Measurements from ENCODE around the gene USP12.

Gene USP12

DNA sequence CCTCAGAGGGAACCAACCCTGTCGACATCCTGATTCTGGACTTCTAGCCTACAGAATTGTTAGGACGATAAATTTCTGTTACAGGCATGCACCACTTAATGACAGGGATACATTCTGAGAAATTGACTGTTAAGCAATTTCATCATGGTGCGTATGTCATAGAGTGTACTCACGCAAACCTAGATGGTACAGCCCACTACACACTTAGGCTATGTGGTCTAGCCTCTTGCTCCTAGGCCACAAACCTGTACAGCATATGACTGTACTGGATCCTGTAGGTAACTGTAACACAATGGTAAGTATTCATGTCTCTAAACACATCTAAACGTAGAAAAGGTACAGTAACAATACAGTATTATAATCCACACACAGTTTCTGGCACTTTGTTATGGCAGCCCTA, 13.3 kb downstream of the USP12 start:
- Histone ChIP-seq H3K27me3 (ENCODE audit: insufficient read depth, low read length, poor library complexity, severe bottlenecking) (no peaks in the 10 kb centered on the region), H3K9ac (ENCODE audit: low read depth, low read length, poor library complexity, severe bottlenecking) (no peak overlapping the region), H3K4me1 (ENCODE audit: insufficient read depth, low read length, poor library complexity, severe bottlenecking) (peaks cover 38% of the 10 kb centered on the region), H3K79me2 (ENCODE audit: insufficient read depth, low read length) (peaks cover 100% of the 10 kb centered on the region), H4K20me1 (ENCODE audit: insufficient read depth, low read length, poor library complexity, severe bottlenecking) (peaks cover 81% of the 10 kb centered on the region), H3K4me3 (ENCODE audit: low read length, poor library complexity, severe bottlenecking) (no peak overlapping the region), H3K9me2 (replicated peaks; ENCODE audit: low read depth, low read length) (no peaks in the 10 kb centered on the region), H3K36me3 (ENCODE audit: insufficient read depth, low read length) (no peaks in the 10 kb centered on the region), H3K4me2 (ENCODE audit: low read depth, low read length, poor library complexity, severe bottlenecking) (no peak overlapping the region), H2AFZ (ENCODE audit: low read length) (no peak overlapping the region), H3F3A (ENCODE audit: low read depth) (no peaks in the 10 kb centered on the region), H3K9me3 (ENCODE audit: insufficient read depth, low read depth, low read length) (0 out of 2 replicates have a peak, but pooled peaks cover 2% of the 10 kb centered on the region)
- no peak for TF ChIP-seq EZH2phosphoT487 (IDR thresholded peaks at IDR 0.05; ENCODE audit: borderline replicate concordance)
- TF ChIP-seq, protein P1, sequence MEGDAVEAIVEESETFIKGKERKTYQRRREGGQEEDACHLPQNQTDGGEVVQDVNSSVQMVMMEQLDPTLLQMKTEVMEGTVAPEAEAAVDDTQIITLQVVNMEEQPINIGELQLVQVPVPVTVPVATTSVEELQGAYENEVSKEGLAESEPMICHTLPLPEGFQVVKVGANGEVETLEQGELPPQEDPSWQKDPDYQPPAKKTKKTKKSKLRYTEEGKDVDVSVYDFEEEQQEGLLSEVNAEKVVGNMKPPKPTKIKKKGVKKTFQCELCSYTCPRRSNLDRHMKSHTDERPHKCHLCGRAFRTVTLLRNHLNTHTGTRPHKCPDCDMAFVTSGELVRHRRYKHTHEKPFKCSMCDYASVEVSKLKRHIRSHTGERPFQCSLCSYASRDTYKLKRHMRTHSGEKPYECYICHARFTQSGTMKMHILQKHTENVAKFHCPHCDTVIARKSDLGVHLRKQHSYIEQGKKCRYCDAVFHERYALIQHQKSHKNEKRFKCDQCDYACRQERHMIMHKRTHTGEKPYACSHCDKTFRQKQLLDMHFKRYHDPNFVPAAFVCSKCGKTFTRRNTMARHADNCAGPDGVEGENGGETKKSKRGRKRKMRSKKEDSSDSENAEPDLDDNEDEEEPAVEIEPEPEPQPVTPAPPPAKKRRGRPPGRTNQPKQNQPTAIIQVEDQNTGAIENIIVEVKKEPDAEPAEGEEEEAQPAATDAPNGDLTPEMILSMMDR (conservative IDR thresholded peaks at IDR 0.05; ENCODE audit: low read length): no peak

DNA sequence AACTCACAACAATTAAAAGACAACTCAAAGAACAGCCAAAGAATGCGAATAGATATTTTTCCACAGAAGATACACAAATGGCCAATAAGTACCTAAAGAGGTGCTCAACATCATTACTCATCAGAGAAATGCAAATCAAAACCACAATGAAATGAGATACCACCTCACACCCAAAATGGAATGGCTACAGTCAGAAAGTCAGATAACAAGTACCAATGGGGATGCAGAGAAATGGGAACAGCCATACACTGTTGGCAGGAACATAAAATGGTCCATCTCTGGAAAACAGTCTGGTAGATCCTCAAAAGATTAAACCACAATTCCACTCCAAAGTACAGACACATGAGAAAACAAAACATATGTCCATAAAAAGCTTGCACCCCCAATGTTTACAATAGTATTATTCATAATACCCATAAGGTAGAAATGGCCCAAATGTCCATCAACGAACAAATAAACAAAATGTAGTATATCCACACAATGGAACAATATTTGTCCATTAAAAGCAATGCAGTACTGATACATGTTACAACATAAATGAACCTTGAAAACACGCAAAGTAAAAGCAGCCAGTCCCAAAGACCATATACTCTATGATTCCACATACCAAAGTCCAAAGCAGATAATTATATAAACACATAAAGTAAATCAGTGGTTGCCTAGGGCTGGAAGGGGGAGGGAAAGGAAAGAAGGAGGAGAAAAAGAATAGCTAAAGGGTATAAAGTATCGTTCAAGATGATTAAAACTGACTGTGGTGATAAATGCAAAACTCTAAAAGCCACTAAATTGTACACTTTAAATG, 19.6 kb downstream of the USP12 start:
- peaks cover 96% of the 10 kb centered on the region for H3K79me2 ChIP-seq (ENCODE audit: insufficient read depth, low read length)
- H2AFZ ChIP-seq (ENCODE audit: low read length): no peak overlapping the region
- H3K4me2 ChIP-seq (ENCODE audit: low read depth, low read length, poor library complexity, severe bottlenecking): no peak overlapping the region
- H4K20me1 ChIP-seq (ENCODE audit: insufficient read depth, low read length, poor library complexity, severe bottlenecking): peaks cover 55% of the 10 kb centered on the region
- H3K27me3 ChIP-seq (ENCODE audit: insufficient read depth, low read length, poor library complexity, severe bottlenecking): no peaks in the 10 kb centered on the region
- 0 out of 2 replicates have a peak, but pooled peaks cover 2% of the 10 kb centered on the region for H3K9me3 ChIP-seq (ENCODE audit: insufficient read depth, low read depth, low read length)
- no peaks in the 10 kb centered on the region for H3K9me2 ChIP-seq (replicated peaks; ENCODE audit: low read depth, low read length)
- TF ChIP-seq, protein P1 (conservative IDR thresholded peaks at IDR 0.05; ENCODE audit: low read length): no peak
- no peak for TF ChIP-seq EZH2phosphoT487 (IDR thresholded peaks at IDR 0.05; ENCODE audit: borderline replicate concordance)
- H3K36me3 ChIP-seq (ENCODE audit: insufficient read depth, low read length): no peaks in the 10 kb centered on the region
- no peak overlapping the region for H3K4me3 ChIP-seq (ENCODE audit: low read length, poor library complexity, severe bottlenecking)
- no peak overlapping the region for H3K9ac ChIP-seq (ENCODE audit: low read depth, low read length, poor library complexity, severe bottlenecking)
- peaks cover 3% of the 10 kb centered on the region for H3K4me1 ChIP-seq (ENCODE audit: insufficient read depth, low read length, poor library complexity, severe bottlenecking)
- no peaks in the 10 kb centered on the region for H3F3A ChIP-seq (ENCODE audit: low read depth)

DNA sequence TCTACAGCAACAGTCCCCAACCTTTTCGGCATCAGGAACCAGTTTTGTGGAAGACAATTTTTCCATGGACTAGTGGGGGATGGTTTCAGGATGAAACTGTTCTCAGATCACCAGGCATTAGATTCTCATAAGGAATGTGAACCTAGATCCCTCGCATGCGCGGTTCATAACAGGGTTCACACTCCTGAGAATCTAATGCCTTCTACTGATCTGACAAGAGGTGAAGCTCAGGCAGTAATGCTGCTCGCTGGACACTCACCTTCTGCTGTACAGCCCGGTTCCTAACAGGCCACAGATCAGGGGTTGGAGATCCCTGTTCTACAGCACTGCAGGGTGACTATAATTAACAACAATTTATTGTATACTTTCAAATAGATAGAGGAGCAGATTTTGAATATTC, 21.9 kb downstream of the USP12 start:
- no peak overlapping the region for H3K4me3 ChIP-seq (ENCODE audit: low read length, poor library complexity, severe bottlenecking)
- H4K20me1 ChIP-seq (ENCODE audit: insufficient read depth, low read length, poor library complexity, severe bottlenecking): peaks cover 70% of the 10 kb centered on the region
- TF ChIP-seq, protein P1 (conservative IDR thresholded peaks at IDR 0.05; ENCODE audit: low read length): no peak
- no peak for TF ChIP-seq EZH2phosphoT487 (IDR thresholded peaks at IDR 0.05; ENCODE audit: borderline replicate concordance)
- no peak overlapping the region for H3K4me2 ChIP-seq (ENCODE audit: low read depth, low read length, poor library complexity, severe bottlenecking)
- peaks cover 96% of the 10 kb centered on the region for H3K79me2 ChIP-seq (ENCODE audit: insufficient read depth, low read length)
- H3K4me1 ChIP-seq (ENCODE audit: insufficient read depth, low read length, poor library complexity, severe bottlenecking): peaks cover 3% of the 10 kb centered on the region
- no peaks in the 10 kb centered on the region for H3F3A ChIP-seq (ENCODE audit: low read depth)
- no peaks in the 10 kb centered on the region for H3K27me3 ChIP-seq (ENCODE audit: insufficient read depth, low read length, poor library complexity, severe bottlenecking)
- no peak overlapping the region for H2AFZ ChIP-seq (ENCODE audit: low read length)
- H3K9me2 ChIP-seq (replicated peaks; ENCODE audit: low read depth, low read length): no peaks in the 10 kb centered on the region
- no peak overlapping the region for H3K9ac ChIP-seq (ENCODE audit: low read depth, low read length, poor library complexity, severe bottlenecking)
- H3K9me3 ChIP-seq (ENCODE audit: insufficient read depth, low read depth, low read length): no peaks in the 10 kb centered on the region
- no peaks in the 10 kb centered on the region for H3K36me3 ChIP-seq (ENCODE audit: insufficient read depth, low read length)

All from Loucy (cell line).